Right lobe of liver (tissue), 4 donors: ENCODE data around the gene VARS1.

ENCODE experiments used
- POLR2A ChIP-seq: fragments of 450-650 bp; IDR thresholded peaks from one replicate; pipeline ENCODE4 v1.6.1; 2017; ENCODE audit warnings: antibody characterized with exemption, mild to moderate bottlenecking
- TF ChIP-seq, protein P1 (sequence below), 4 donors: fragments of 200-600 bp in 3 of 4; fragments of 450-650 bp in 1 of 4; IDR thresholded peaks; one replicate each; pipeline versions ENCODE4 v1.5.1 to v1.8.0; 2016 to 2022; ENCODE audit warnings: antibody characterized with exemption in 4 of 4, mild to moderate bottlenecking in 2 of 4
- donor health status: DM: no; HTN: no; CAD: no.
- donor health status: DM: no; HTN: no; CAD: no.
- donor health status: DM: no; HTN: yes; CAD: no.

DNA sequence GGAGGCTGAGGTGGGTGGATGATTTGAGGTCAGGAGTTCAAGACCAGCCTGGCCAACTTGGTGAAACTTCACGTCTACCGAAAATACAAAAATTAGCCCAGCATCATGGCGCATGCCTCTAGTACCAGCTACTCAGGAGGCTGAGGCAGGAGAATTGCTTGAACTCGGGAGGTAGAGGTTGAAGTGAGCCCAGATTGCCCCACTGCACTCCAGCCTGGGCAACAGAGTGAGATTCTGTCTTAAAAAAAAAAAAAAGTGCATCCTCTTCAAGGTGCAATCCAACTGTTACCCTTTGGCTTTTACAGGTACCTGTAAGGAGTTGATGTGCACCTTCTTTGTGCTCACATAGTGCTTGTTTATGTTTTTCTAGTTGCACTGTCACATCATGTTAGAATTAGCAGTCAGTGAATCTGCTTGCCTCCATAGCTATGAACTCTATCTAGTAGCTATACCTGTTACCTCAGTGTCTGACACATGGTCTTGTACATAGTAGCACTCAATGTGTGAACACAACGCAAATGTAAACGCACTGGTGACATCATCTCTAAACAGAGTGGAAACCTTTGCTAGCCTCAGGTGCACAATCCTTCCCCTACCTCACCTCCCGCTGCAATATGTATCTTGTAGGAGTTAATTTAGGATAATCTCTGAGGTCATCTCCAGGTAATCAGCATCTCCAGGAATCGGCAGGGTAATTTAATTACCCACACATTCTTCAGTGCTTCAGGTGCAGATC, 46.1 kb downstream of the VARS1 start:
- TF ChIP-seq, protein P1, sequence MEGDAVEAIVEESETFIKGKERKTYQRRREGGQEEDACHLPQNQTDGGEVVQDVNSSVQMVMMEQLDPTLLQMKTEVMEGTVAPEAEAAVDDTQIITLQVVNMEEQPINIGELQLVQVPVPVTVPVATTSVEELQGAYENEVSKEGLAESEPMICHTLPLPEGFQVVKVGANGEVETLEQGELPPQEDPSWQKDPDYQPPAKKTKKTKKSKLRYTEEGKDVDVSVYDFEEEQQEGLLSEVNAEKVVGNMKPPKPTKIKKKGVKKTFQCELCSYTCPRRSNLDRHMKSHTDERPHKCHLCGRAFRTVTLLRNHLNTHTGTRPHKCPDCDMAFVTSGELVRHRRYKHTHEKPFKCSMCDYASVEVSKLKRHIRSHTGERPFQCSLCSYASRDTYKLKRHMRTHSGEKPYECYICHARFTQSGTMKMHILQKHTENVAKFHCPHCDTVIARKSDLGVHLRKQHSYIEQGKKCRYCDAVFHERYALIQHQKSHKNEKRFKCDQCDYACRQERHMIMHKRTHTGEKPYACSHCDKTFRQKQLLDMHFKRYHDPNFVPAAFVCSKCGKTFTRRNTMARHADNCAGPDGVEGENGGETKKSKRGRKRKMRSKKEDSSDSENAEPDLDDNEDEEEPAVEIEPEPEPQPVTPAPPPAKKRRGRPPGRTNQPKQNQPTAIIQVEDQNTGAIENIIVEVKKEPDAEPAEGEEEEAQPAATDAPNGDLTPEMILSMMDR (IDR thresholded peaks at IDR 0.05) = no peak
- TF ChIP-seq POLR2A = no peak
